Neutrophil (primary cell): ENCODE data around the gene SESN3.

Experiments
- H3K27ac ChIP-seq: fragments of 200-600 bp; sonication (generic); 2 replicates; pipeline ENCODE4 v1.5.1; 2016; ENCODE audit warnings: mild to moderate bottlenecking, moderate library complexity
- H3K27me3 ChIP-seq: fragments of 200-600 bp; sonication (generic); 2 replicates; pipeline ENCODE4 v1.6.0; 2016; ENCODE audit warnings: mild to moderate bottlenecking
- H3K36me3 ChIP-seq: fragments of 200-600 bp; sonication (generic); 2 replicates; pipeline ENCODE4 v1.5.1; 2017
- H3K4me1 ChIP-seq, 2 experiments: fragments of 200-600 bp in 1 of 2; sonication (generic) in 1 of 2; 1 replicate in 1 of 2; 2 replicates in 1 of 2; pipeline versions ENCODE4 v1.5.1 to v1.6.1; 2013 to 2016; ENCODE audit warnings: low read depth in 1 of 2, low read length in 1 of 2, mild to moderate bottlenecking in 1 of 2, moderate library complexity in 1 of 2; ENCODE audit not compliant: control insufficient read depth in 1 of 2, insufficient read depth in 1 of 2
- H3K4me3 ChIP-seq, 2 experiments: fragments of 200-600 bp in 1 of 2; sonication (generic) in 1 of 2; 1 replicate in 1 of 2; 2 replicates in 1 of 2; pipeline ENCODE4 v1.5.1; 2013 to 2016; ENCODE audit warnings: low read depth in 1 of 2, low read length in 1 of 2, mild to moderate bottlenecking in 1 of 2, moderate library complexity in 1 of 2
- H3K9me3 ChIP-seq: fragments of 200-600 bp; sonication (generic); 2 replicates; pipeline ENCODE4 v1.5.1; 2016
- CTCF ChIP-seq: fragments of 200-600 bp; sonication (generic); IDR thresholded peaks from 2 replicates; pipeline ENCODE4 v1.5.1; 2016; ENCODE audit warnings: antibody characterized with exemption

Gene SESN3

GRCh38 chr11:95156916-95157541 is 74.0 kb downstream of the SESN3 start:
- TF ChIP-seq CTCF = no peak
- H3K9me3 ChIP-seq = no peaks in the 10 kb centered on the region
- peaks cover 13 to 16% of the 10 kb centered on the region in 2 experiments for H3K4me1 ChIP-seq
- no peaks in the 10 kb centered on the region for H3K27me3 ChIP-seq
- H3K27ac ChIP-seq = no peak overlapping the region
- no peak overlapping the region for H3K4me3 ChIP-seq
- no peaks in the 10 kb centered on the region for H3K36me3 ChIP-seq

- Histone ChIP-seq H3K4me3 (no peak overlapping the region), H3K4me1 (peaks cover 16 to 21% of the 10 kb centered on the region in 2 experiments), H3K27ac (no peak overlapping the region), H3K27me3 (no peaks in the 10 kb centered on the region), H3K36me3 (no peaks in the 10 kb centered on the region), H3K9me3 (no peaks in the 10 kb centered on the region)
- no peak for TF ChIP-seq CTCF
Measured at GRCh38 chr11:95156133-95156721, 74.8 kb downstream of the SESN3 start.

- Histone ChIP-seq H3K4me3 (no peak overlapping the region), H3K36me3 (no peaks in the 10 kb centered on the region), H3K4me1 (peaks cover 24 to 25% of the 10 kb centered on the region in 2 experiments), H3K27ac (no peak overlapping the region), H3K9me3 (no peaks in the 10 kb centered on the region), H3K27me3 (peaks cover 3% of the 10 kb centered on the region)
- TF ChIP-seq CTCF = no peak
Measured at GRCh38 chr11:95155385-95155784, 75.6 kb downstream of the SESN3 start.

GRCh38 chr11:95154514-95154913 is 76.5 kb downstream of the SESN3 start:
- no peak for TF ChIP-seq CTCF
- Histone ChIP-seq H3K9me3 (no peaks in the 10 kb centered on the region), H3K36me3 (no peaks in the 10 kb centered on the region), H3K4me3 (no peak overlapping the region), H3K27ac (no peak overlapping the region), H3K27me3 (peaks cover 12% of the 10 kb centered on the region), H3K4me1 (peaks cover 28 to 29% of the 10 kb centered on the region in 2 experiments)

GRCh38 chr11:95153857-95154246 is 77.2 kb downstream of the SESN3 start:
- Histone ChIP-seq H3K4me1 (peaks cover 28 to 29% of the 10 kb centered on the region in 2 experiments), H3K36me3 (no peaks in the 10 kb centered on the region), H3K27me3 (peaks cover 19% of the 10 kb centered on the region), H3K27ac (no peak overlapping the region), H3K9me3 (no peaks in the 10 kb centered on the region), H3K4me3 (no peak overlapping the region)
- no peak for TF ChIP-seq CTCF
